Globus pallidus (tissue), 1 donor: ENCODE measurements around the gene THAP8.
"Not testable (repeated sequence)": the region's sequence is repeated elsewhere in the genome, so short reads cannot be mapped to it uniquely, and the experiment has no call there.

ENCODE experiments used
- DNase-seq: peaks from one replicate; pipeline ENCODE4 v3.0.0-alpha.2; 2015; ENCODE audit warnings: low spot score

THAP8 gene

GRCh38 chr19:36068810-36069499, 14.9 kb upstream of the THAP8 start:
- DNase-seq, result not testable (repeated sequence)

GRCh38 chr19:36067681-36068080, 13.6 kb upstream of the THAP8 start:
- DNase-seq, result no peak

- DNase-seq, result no peak
Measured at GRCh38 chr19:36064826-36065225, 10.7 kb upstream of the THAP8 start.

- DNase-seq, result no peak
Measured at GRCh38 chr19:36061367-36061766, 7.3 kb upstream of the THAP8 start.

GRCh38 chr19:36060430-36060829, 6.3 kb upstream of the THAP8 start:
- DNase-seq, result peak; percentile 86

- no peak for DNase-seq
Measured at GRCh38 chr19:36059180-36059910, 5.3 kb upstream of the THAP8 start.

GRCh38 chr19:36058481-36059179, 4.5 kb upstream of the THAP8 start:
- DNase-seq, result no peak

- DNase-seq, result no peak
Measured at GRCh38 chr19:36054733-36055686, 925 bp upstream of the THAP8 start, which contains the start of gene WDR62. Gene WDR62 (plus strand): TSS chr19:36054897. CDS start chr19:36054972, 75 bp downstream.

GRCh38 chr19:36051637-36052036, 2.4 kb downstream of the THAP8 start:
- no peak for DNase-seq

- no peak for DNase-seq
Measured at GRCh38 chr19:36051236-36051635, 2.8 kb downstream of the THAP8 start.

- no peak for DNase-seq
Measured at GRCh38 chr19:36049080-36049698, 4.9 kb downstream of the THAP8 start.

- DNase-seq, result no peak
Measured at GRCh38 chr19:36047835-36048234, 6.2 kb downstream of the THAP8 start.

GRCh38 chr19:36046443-36047050, 7.5 kb downstream of the THAP8 start:
- DNase-seq, result peak; percentile 61

GRCh38 chr19:36043952-36044351, 10.1 kb downstream of the THAP8 start:
- peak; percentile 55 for DNase-seq

- no peak for DNase-seq
Measured at GRCh38 chr19:36041831-36042230, 12.3 kb downstream of the THAP8 start.

GRCh38 chr19:36041092-36041491, 13.0 kb downstream of the THAP8 start:
- DNase-seq, result not testable (repeated sequence)

GRCh38 chr19:36040495-36040894, 13.6 kb downstream of the THAP8 start:
- DNase-seq, result no peak

GRCh38 chr19:36032251-36033104, 21.6 kb downstream of the THAP8 start, which contains the start of gene CLIP3:
Gene CLIP3 (minus strand): TSS chr19:36032873. CDS start chr19:36032357, 516 bp downstream.
- peak; percentile 82 for DNase-seq

GRCh38 chr19:36031308-36031707, 22.8 kb downstream of the THAP8 start:
- no peak for DNase-seq
